H9 (cell line): ENCODE results near the gene TFB1M. TPM values are rescaled to one million over a fixed set of nuclear protein-coding genes. Genes with fewer than 3 reads are reported as not detected.
"Not testable (repeated sequence)": the region's sequence is repeated elsewhere in the genome, so short reads cannot be mapped to it uniquely, and the experiment has no call there.

Experiments
- DNase-seq: peaks from one replicate; pipeline ENCODE4 v3.0.0-alpha.2; 2017
- H2AFZ ChIP-seq: one replicate; pipeline ENCODE4 v1.6.1; 2013; ENCODE audit warnings: mild to moderate bottlenecking, low read length, control low read depth, moderate library complexity
- H2AK5ac ChIP-seq: 2 replicates; pipeline ENCODE4 v1.6.1; 2013; ENCODE audit warnings: low read length, control low read depth, mixed read lengths; ENCODE audit not compliant: insufficient read length
- H2BK120ac ChIP-seq: one replicate; pipeline ENCODE4 v1.6.1; 2013; ENCODE audit warnings: low read depth, mild to moderate bottlenecking, low read length, control low read depth, inconsistent platforms; ENCODE audit not compliant: poor library complexity, severe bottlenecking
- H2BK12ac ChIP-seq: 2 replicates; pipeline ENCODE4 v1.6.1; 2013; ENCODE audit warnings: low read length, control low read depth, mixed read lengths, low read depth; ENCODE audit not compliant: insufficient read length
- H2BK15ac ChIP-seq: 2 replicates; pipeline ENCODE4 v1.6.1; 2013; ENCODE audit warnings: low read depth, low read length, control low read depth
- H2BK20ac ChIP-seq: one replicate; pipeline ENCODE4 v1.6.1; 2013; ENCODE audit warnings: low read depth, mild to moderate bottlenecking, low read length, control low read depth, inconsistent platforms; ENCODE audit not compliant: poor library complexity, severe bottlenecking
- H2BK5ac ChIP-seq: 2 replicates; pipeline ENCODE4 v1.6.1; 2013; ENCODE audit warnings: low read length, control low read depth, mixed read lengths; ENCODE audit not compliant: insufficient read length
- H3K14ac ChIP-seq: 2 replicates; pipeline ENCODE4 v1.6.1; 2013; ENCODE audit warnings: low read length, control low read depth; ENCODE audit not compliant: insufficient read depth
- H3K18ac ChIP-seq: 2 replicates; pipeline ENCODE4 v1.6.1; 2013; ENCODE audit warnings: low read depth, mild to moderate bottlenecking, mixed read lengths, low read length, control low read depth; ENCODE audit not compliant: insufficient read length
- H3K23ac ChIP-seq: 2 replicates; pipeline ENCODE4 v1.6.1; 2013; ENCODE audit warnings: low read length, control low read depth, mixed read lengths, low read depth; ENCODE audit not compliant: insufficient read length
- H3K23me2 ChIP-seq: 2 replicates; pipeline ENCODE4 v1.6.1; 2013; ENCODE audit warnings: low read depth, mild to moderate bottlenecking, mixed read lengths, low read length, control low read depth; ENCODE audit not compliant: insufficient read length, poor library complexity, severe bottlenecking
- H3K27ac ChIP-seq: 2 replicates; pipeline ENCODE4 v1.5.1; 2013; ENCODE audit warnings: low read length, control low read depth, mixed read lengths, low read depth; ENCODE audit not compliant: insufficient read length
- H3K27me3 ChIP-seq: 2 replicates; pipeline ENCODE4 v1.6.1; 2013; ENCODE audit warnings: low read length, control low read depth, inconsistent platforms; ENCODE audit not compliant: insufficient read depth
- H3K4ac ChIP-seq: 2 replicates; pipeline ENCODE4 v1.6.1; 2013; ENCODE audit warnings: low read depth, mild to moderate bottlenecking, control low read depth, inconsistent platforms, low read length, moderate library complexity
- H3K4me1 ChIP-seq: 2 replicates; pipeline ENCODE4 v1.6.1; 2013; ENCODE audit warnings: low read length, control low read depth, inconsistent platforms; ENCODE audit not compliant: insufficient read depth
- H3K4me2 ChIP-seq: 2 replicates; pipeline ENCODE4 v1.6.1; 2013; ENCODE audit warnings: low read length, control low read depth, mixed read lengths; ENCODE audit not compliant: insufficient read length, insufficient read depth
- H3K56ac ChIP-seq: 2 replicates; pipeline ENCODE4 v1.6.1; 2013; ENCODE audit warnings: low read depth, mild to moderate bottlenecking, mixed read lengths, low read length, control low read depth; ENCODE audit not compliant: insufficient read length
- H3K79me1 ChIP-seq: 2 replicates; pipeline ENCODE4 v1.6.1; 2013; ENCODE audit warnings: low read depth, mild to moderate bottlenecking, moderate library complexity, low read length, control low read depth, inconsistent platforms; ENCODE audit not compliant: insufficient read depth, poor library complexity, severe bottlenecking
- H3K79me2 ChIP-seq: 2 replicates; pipeline ENCODE4 v1.6.1; 2013; ENCODE audit warnings: low read length, control low read depth, inconsistent platforms; ENCODE audit not compliant: insufficient read depth
- H3K9ac ChIP-seq: 2 replicates; pipeline ENCODE4 v1.6.1; 2013; ENCODE audit warnings: low read length, control low read depth, mixed read lengths; ENCODE audit not compliant: insufficient read length; ENCODE audit errors: extremely low read depth
- H3K9me3 ChIP-seq: one replicate; pipeline ENCODE4 v1.6.1; 2013; ENCODE audit warnings: low read depth, low read length, inconsistent platforms; ENCODE audit not compliant: control insufficient read depth
- H3T11ph ChIP-seq: one replicate; pipeline ENCODE4 v1.6.1; 2013; ENCODE audit warnings: mild to moderate bottlenecking, low read length, control low read depth, inconsistent platforms
- H4K20me1 ChIP-seq: one replicate; pipeline ENCODE4 v1.6.1; 2013; ENCODE audit not compliant: control insufficient read depth, insufficient read length, insufficient read depth
- H4K5ac ChIP-seq: 2 replicates; pipeline ENCODE4 v1.6.1; 2013; ENCODE audit warnings: low read depth, mild to moderate bottlenecking, mixed read lengths, low read length, control low read depth; ENCODE audit not compliant: insufficient read length
- H4K8ac ChIP-seq: replicated peaks from 2 replicates; pipeline ENCODE4 v1.6.1; 2013; ENCODE audit warnings: low read length, control low read depth, mixed read lengths, low read depth; ENCODE audit not compliant: insufficient read length
- H4K91ac ChIP-seq: 2 replicates; pipeline ENCODE4 v1.6.1; 2013; ENCODE audit warnings: low read depth, mild to moderate bottlenecking, moderate library complexity, mixed read lengths, low read length, control low read depth; ENCODE audit not compliant: insufficient read length
- H3K27ac Mint-ChIP-seq, 3 experiments: 2 replicates in 2 of 3; 3 replicates in 1 of 3; pipeline ENCODE4 v1.8.0; 2020 to 2021; ENCODE audit warnings: mixed read lengths in 3 of 3, mild to moderate bottlenecking in 1 of 3, moderate library complexity in 1 of 3
- H3K27me3 Mint-ChIP-seq: 2 replicates; pipeline ENCODE4 v1.8.0; 2021; ENCODE audit warnings: low read depth, mild to moderate bottlenecking, moderate library complexity, mixed read lengths
- H3K36me3 Mint-ChIP-seq, 3 experiments: 2 replicates in 2 of 3; 3 replicates in 1 of 3; pipeline ENCODE4 v1.8.0; 2020 to 2021; ENCODE audit warnings: low read depth in 3 of 3, mixed read lengths in 3 of 3; ENCODE audit not compliant: insufficient read depth in 1 of 3
- H3K4me1 Mint-ChIP-seq, 2 experiments: 2 replicates each; pipeline ENCODE4 v1.8.0; 2020; ENCODE audit warnings: mixed read lengths in 2 of 2
- H3K4me3 Mint-ChIP-seq, 2 experiments: 2 replicates in 1 of 2; 3 replicates in 1 of 2; pipeline ENCODE4 v1.8.0; 2020 to 2021; ENCODE audit warnings: mild to moderate bottlenecking in 2 of 2, mixed read lengths in 2 of 2, moderate library complexity in 1 of 2
- H3K9me3 Mint-ChIP-seq, 2 experiments: 2 replicates in 1 of 2; 3 replicates in 1 of 2; pipeline ENCODE4 v1.8.0; 2020; ENCODE audit warnings: mild to moderate bottlenecking in 2 of 2, mixed read lengths in 2 of 2, moderate library complexity in 1 of 2
- WGBS: extraction: QIAGEN DNeasy Blood & Tissue Kit; methylation state at CpG from one replicate; pipeline ENCODE4 v1.1.7; 2013; ENCODE audit warnings: missing lambda C conversion rate, low lambda C conversion rate, mixed read lengths; ENCODE audit not compliant: insufficient read length; ENCODE audit errors: extremely low coverage; 5-methylcytosine and 5-hydroxymethylcytosine counted together
- total RNA-seq: library from RNA; stranded (reverse); gene quantifications from 2 replicates; pipeline ENCODE4 v1.2.1, GENCODE V29; 2021
- TF ChIP-seq, protein P1 (sequence below): fragments of 200-600 bp; sonication (generic); conservative IDR thresholded peaks from 3 replicates; pipeline ENCODE4 v1.8.0; 2021; ENCODE audit warnings: antibody characterized with exemption, mild to moderate bottlenecking

The TFB1M gene
- total RNA-seq, 1 experiment from 2014 or later: 28.6 TPM

DNA sequence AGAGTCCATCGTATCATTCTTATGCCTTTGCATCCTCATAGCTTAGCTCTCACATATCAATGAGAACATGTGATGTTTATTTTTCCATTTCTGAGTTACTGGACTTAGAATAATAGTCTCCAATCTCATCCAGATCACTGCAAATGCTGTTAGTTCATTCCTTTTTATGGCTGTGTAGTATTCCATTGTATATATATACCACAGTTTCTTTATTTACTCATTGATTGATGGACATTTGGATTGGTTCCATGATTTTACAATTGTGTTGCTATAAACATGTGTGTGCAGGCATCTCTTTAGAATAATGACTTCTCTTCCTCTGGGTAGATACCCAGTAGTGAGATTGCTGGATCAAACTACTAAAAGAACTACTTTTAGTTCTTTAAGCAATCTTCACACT lies 21.0 kb upstream of the TFB1M start:
- H3K27me3 ChIP-seq: no peaks in the 10 kb centered on the region
- no peak overlapping the region for H2BK120ac ChIP-seq
- no peak overlapping the region for H4K8ac ChIP-seq
- no peak overlapping the region for H2BK5ac ChIP-seq
- H3K79me1 ChIP-seq: no peaks in the 10 kb centered on the region
- no peak overlapping the region for H2BK12ac ChIP-seq
- no peaks in the 10 kb centered on the region for H3K4me1 ChIP-seq
- no peak overlapping the region for H3K9ac ChIP-seq
- H3K4ac ChIP-seq: no peak overlapping the region
- H3T11ph ChIP-seq: no peak overlapping the region
- Mint-ChIP-seq H3K9me3 (peaks cover 9 to 16% of the 10 kb centered on the region in 2 experiments), H3K36me3 (peaks cover 0 to 11% (median 0%) of the 10 kb centered on the region in 3 experiments; a peak in 4 of 7 replicates), H3K27ac (no peak overlapping the region), H3K27me3 (no peaks in the 10 kb centered on the region; the same call in 1 of the 2 replicates), H3K4me3 (no peak overlapping the region), H3K4me1 (no peaks in the 10 kb centered on the region)
- H3K18ac ChIP-seq: no peak overlapping the region
- no peak overlapping the region for H3K4me2 ChIP-seq
- H2BK20ac ChIP-seq: no peak overlapping the region
- H3K23ac ChIP-seq: no peak overlapping the region
- TF ChIP-seq, protein P1, sequence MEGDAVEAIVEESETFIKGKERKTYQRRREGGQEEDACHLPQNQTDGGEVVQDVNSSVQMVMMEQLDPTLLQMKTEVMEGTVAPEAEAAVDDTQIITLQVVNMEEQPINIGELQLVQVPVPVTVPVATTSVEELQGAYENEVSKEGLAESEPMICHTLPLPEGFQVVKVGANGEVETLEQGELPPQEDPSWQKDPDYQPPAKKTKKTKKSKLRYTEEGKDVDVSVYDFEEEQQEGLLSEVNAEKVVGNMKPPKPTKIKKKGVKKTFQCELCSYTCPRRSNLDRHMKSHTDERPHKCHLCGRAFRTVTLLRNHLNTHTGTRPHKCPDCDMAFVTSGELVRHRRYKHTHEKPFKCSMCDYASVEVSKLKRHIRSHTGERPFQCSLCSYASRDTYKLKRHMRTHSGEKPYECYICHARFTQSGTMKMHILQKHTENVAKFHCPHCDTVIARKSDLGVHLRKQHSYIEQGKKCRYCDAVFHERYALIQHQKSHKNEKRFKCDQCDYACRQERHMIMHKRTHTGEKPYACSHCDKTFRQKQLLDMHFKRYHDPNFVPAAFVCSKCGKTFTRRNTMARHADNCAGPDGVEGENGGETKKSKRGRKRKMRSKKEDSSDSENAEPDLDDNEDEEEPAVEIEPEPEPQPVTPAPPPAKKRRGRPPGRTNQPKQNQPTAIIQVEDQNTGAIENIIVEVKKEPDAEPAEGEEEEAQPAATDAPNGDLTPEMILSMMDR: no peak
- H4K20me1 ChIP-seq: no peaks in the 10 kb centered on the region
- H3K27ac ChIP-seq: no peak overlapping the region
- no peak overlapping the region for H2AFZ ChIP-seq
- H4K5ac ChIP-seq: no peak overlapping the region
- no peak overlapping the region for H3K14ac ChIP-seq
- no CpG with 5 or more reads among the region's 1 CpG for WGBS
- H4K91ac ChIP-seq: no peak overlapping the region
- no peaks in the 10 kb centered on the region for H3K23me2 ChIP-seq
- no peak overlapping the region for H2BK15ac ChIP-seq
- no peak overlapping the region for H2AK5ac ChIP-seq
- no peak for DNase-seq
- H3K79me2 ChIP-seq: no peaks in the 10 kb centered on the region
- no peak overlapping the region for H3K56ac ChIP-seq
- no peaks in the 10 kb centered on the region for H3K9me3 ChIP-seq

DNA sequence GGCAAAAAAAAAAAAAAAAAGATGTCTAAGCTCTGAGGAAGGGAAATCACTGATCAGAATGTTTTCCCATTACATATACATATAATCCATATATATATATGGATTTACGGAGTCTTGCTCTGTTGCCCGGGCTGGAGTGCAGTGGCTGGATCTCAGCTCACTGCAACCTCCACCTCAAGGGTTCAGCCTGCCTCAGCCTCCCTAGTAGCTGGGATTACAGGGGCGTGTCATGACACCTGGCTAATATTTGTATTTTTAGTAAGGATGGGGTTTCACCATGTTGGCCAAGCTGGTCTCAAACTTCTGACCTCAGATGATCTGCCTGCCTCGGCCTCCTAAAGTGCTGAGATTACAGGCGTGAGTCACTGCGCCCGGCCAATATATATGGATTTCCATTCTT lies 19.8 kb upstream of the TFB1M start:
- not testable (repeated sequence) for H2BK15ac ChIP-seq, H3K9me3 ChIP-seq, H4K91ac ChIP-seq, H2BK120ac ChIP-seq, H4K20me1 ChIP-seq, H3K23me2 ChIP-seq, H3K79me2 ChIP-seq, H3K4ac ChIP-seq, H3K27ac ChIP-seq, H2BK12ac ChIP-seq, H3K14ac ChIP-seq, H3K18ac ChIP-seq, H3K9ac ChIP-seq, H3K27me3 ChIP-seq, H2AFZ ChIP-seq, H3K4me1 ChIP-seq, H3K56ac ChIP-seq, H2AK5ac ChIP-seq, H2BK5ac ChIP-seq, H3K4me3 Mint-ChIP-seq, H3K4me1 Mint-ChIP-seq, H3K27me3 Mint-ChIP-seq, H3K27ac Mint-ChIP-seq, DNase-seq, H4K5ac ChIP-seq, H2BK20ac ChIP-seq, H4K8ac ChIP-seq, H3K23ac ChIP-seq, H3T11ph ChIP-seq, H3K79me1 ChIP-seq, H3K4me2 ChIP-seq
- H3K36me3 Mint-ChIP-seq: peaks cover 0 to 11% (median 0%) of the 10 kb centered on the region in 3 experiments; a peak in 4 of 7 replicates
- WGBS: no CpG with 5 or more reads among the region's 7 CpGs
- H3K9me3 Mint-ChIP-seq: peaks cover 9 to 16% of the 10 kb centered on the region in 2 experiments
